Neural progenitor cell (in vitro differentiated cells): ENCODE measurements around the gene FAM118B. TPM values are rescaled to one million over a fixed set of nuclear protein-coding genes. Genes with fewer than 3 reads are reported as not detected.
A peak's percentile ranks its signal among the peaks of the same experiment; 100 is the strongest.

Experiments
- DNase-seq: peaks from one replicate; pipeline ENCODE4 v3.0.0-alpha.2; 2016; ENCODE audit warnings: low spot score
- H2AFZ ChIP-seq: fragments of 200-600 bp; sonication (generic); replicated peaks from 2 replicates; pipeline ENCODE4 v1.6.1; 2016; ENCODE audit warnings: antibody characterized with exemption
- H3F3A ChIP-seq: fragments of 200-600 bp; sonication (generic); 2 replicates; pipeline ENCODE4 v1.6.1; 2016; ENCODE audit warnings: antibody characterized with exemption, low read depth
- H3K27ac ChIP-seq: fragments of 200-600 bp; sonication (generic); 2 replicates; pipeline ENCODE4 v1.5.1; 2016; ENCODE audit warnings: mild to moderate bottlenecking
- H3K27me3 ChIP-seq: fragments of 200-600 bp; sonication (generic); 2 replicates; pipeline ENCODE4 v1.6.1; 2016; ENCODE audit warnings: mild to moderate bottlenecking, moderate library complexity
- H3K36me3 ChIP-seq: fragments of 200-600 bp; sonication (generic); 2 replicates; pipeline ENCODE4 v1.5.1; 2016
- H3K4me1 ChIP-seq: fragments of 200-600 bp; sonication (generic); 2 replicates; pipeline ENCODE4 v1.6.1; 2016; ENCODE audit warnings: mixed run types
- H3K4me2 ChIP-seq: fragments of 200-600 bp; sonication (generic); 2 replicates; pipeline ENCODE4 v1.6.1; 2016
- H3K4me3 ChIP-seq: fragments of 200-600 bp; sonication (generic); 2 replicates; pipeline ENCODE4 v1.5.1; 2016
- H3K79me2 ChIP-seq: fragments of 200-600 bp; sonication (generic); 2 replicates; pipeline ENCODE4 v1.6.1; 2016; ENCODE audit warnings: low read depth
- H3K9ac ChIP-seq: fragments of 200-600 bp; sonication (generic); 2 replicates; pipeline ENCODE4 v1.6.1; 2016
- H3K9me3 ChIP-seq: fragments of 200-600 bp; sonication (generic); 2 replicates; pipeline ENCODE4 v1.5.1; 2016; ENCODE audit warnings: low read depth
- H4K20me1 ChIP-seq: fragments of 200-600 bp; sonication (generic); 2 replicates; pipeline ENCODE4 v1.6.1; 2016; ENCODE audit warnings: low read depth
- H3K27ac Mint-ChIP-seq: 3 replicates; pipeline ENCODE4 v1.8.0; 2021; ENCODE audit warnings: mixed read lengths
- H3K27me3 Mint-ChIP-seq: 2 replicates; pipeline ENCODE4 v1.8.0; 2022; ENCODE audit warnings: low read depth, mild to moderate bottlenecking, inconsistent platforms, moderate library complexity, mixed read lengths; ENCODE audit not compliant: insufficient read depth
- H3K36me3 Mint-ChIP-seq: 3 replicates; pipeline ENCODE4 v1.8.0; 2021; ENCODE audit warnings: mixed read lengths
- H3K4me1 Mint-ChIP-seq: 3 replicates; pipeline ENCODE4 v1.8.0; 2021; ENCODE audit warnings: mixed read lengths
- H3K4me3 Mint-ChIP-seq: 3 replicates; pipeline ENCODE4 v1.8.0; 2021; ENCODE audit warnings: mild to moderate bottlenecking, moderate library complexity, mixed read lengths
- H3K9me3 Mint-ChIP-seq: 3 replicates; pipeline ENCODE4 v1.8.0; 2020; ENCODE audit warnings: mixed read lengths
- EZH2 ChIP-seq: fragments of 200-600 bp; sonication (generic); IDR thresholded peaks from 2 replicates; pipeline ENCODE4 v1.6.1; 2017; ENCODE audit warnings: antibody characterized with exemption, mild to moderate bottlenecking, moderate library complexity
- EZH2phosphoT487 ChIP-seq: fragments of 200-600 bp; sonication (generic); IDR thresholded peaks from 2 replicates; pipeline ENCODE4 v1.6.1; 2017; ENCODE audit warnings: antibody characterized with exemption
- total RNA-seq: library from RNA; depleted of rRNA; stranded (reverse); fragments of >200 nt; gene quantifications from 2 replicates; pipeline ENCODE4 v1.2.3, GENCODE V29; 2015; ENCODE audit warnings: low replicate concordance
- TF ChIP-seq, protein P1 (sequence below): fragments of 200-600 bp; sonication (generic); IDR thresholded peaks from 2 replicates; pipeline ENCODE4 v1.5.1; 2017; ENCODE audit warnings: antibody characterized with exemption, mild to moderate bottlenecking

Gene FAM118B
- 42.4 and 43.2 TPM in 2 replicates for total RNA-seq

DNA sequence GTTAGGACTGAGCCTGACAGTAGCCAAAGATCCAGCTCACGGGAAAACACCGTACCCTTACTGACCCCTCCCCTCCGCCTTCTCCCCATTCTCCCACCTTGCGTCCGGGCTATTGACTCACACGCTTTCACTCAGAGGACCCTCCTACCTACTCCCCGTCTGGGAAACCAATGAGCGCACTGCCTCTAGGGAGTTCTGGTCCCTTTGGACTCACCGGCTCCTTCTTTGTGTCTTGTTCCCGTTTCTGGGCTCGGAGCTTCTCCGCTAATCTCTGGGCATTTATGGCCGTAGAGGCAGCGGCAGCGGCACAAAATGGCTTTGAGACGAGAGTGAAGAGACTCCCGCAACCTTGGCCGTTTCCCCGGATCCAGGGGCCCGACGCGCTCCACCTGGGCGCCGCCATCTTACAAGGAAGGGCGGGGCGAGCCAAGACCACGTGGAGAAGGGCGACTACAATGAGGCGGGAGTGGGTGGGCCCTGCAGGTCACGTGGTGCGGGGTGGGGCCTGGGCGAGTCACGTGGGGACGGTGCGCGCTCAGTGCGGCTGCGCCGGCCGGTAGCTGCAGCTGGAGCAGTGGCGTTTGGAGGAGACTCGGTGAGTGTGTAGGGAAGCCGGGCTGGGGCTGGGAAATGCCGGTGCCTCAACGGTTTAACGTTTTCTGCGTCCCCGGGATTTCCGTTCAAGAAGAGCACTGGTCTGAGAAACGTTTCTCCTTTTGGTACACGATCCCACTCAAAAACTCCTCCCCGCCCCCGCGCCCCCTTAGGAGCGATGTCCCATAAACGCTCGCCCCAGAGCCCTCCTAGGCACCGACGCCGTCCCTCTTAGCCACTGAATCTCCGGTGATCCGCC lies at the start of gene FAM118B, which contains the start of gene RPUSD4:
Gene FAM118B (plus strand): TSS at position 547 of the 853 bp plus-strand sequence. CDS start 23,220 bp downstream, outside the sequence.
Gene RPUSD4 (minus strand): TSS at position 415 of the 853 bp plus-strand sequence. CDS start 12 bp downstream, at position 403.
- no peaks in the 10 kb centered on the region for H3K9me3 Mint-ChIP-seq
- peaks cover 8% of the 10 kb centered on the region for H3K36me3 Mint-ChIP-seq
- H2AFZ ChIP-seq: peak within 1 kb of the TSS; percentile 97
- peak within 1 kb of the TSS; percentile 87 for H3K27ac Mint-ChIP-seq
- H3K79me2 ChIP-seq: peaks cover 68% of the 10 kb centered on the region
- peak within 1 kb of the TSS; percentile 91 for H3K4me3 Mint-ChIP-seq
- H3K4me2 ChIP-seq: peak within 1 kb of the TSS; percentile 91
- DNase-seq: peak; percentile 99
- H4K20me1 ChIP-seq: peaks cover 16% of the 10 kb centered on the region
- no peaks in the 10 kb centered on the region for H3K27me3 ChIP-seq
- peaks cover 7% of the 10 kb centered on the region for H3K36me3 ChIP-seq
- peaks cover 24% of the 10 kb centered on the region for H3K4me1 Mint-ChIP-seq
- H3K27me3 Mint-ChIP-seq: no peaks in the 10 kb centered on the region
- TF ChIP-seq, protein P1, sequence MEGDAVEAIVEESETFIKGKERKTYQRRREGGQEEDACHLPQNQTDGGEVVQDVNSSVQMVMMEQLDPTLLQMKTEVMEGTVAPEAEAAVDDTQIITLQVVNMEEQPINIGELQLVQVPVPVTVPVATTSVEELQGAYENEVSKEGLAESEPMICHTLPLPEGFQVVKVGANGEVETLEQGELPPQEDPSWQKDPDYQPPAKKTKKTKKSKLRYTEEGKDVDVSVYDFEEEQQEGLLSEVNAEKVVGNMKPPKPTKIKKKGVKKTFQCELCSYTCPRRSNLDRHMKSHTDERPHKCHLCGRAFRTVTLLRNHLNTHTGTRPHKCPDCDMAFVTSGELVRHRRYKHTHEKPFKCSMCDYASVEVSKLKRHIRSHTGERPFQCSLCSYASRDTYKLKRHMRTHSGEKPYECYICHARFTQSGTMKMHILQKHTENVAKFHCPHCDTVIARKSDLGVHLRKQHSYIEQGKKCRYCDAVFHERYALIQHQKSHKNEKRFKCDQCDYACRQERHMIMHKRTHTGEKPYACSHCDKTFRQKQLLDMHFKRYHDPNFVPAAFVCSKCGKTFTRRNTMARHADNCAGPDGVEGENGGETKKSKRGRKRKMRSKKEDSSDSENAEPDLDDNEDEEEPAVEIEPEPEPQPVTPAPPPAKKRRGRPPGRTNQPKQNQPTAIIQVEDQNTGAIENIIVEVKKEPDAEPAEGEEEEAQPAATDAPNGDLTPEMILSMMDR: no peak
- TF ChIP-seq EZH2: no peak
- TF ChIP-seq EZH2phosphoT487: no peak
- H3K27ac ChIP-seq: peak within 1 kb of the TSS; percentile 84
- no peaks in the 10 kb centered on the region for H3K9me3 ChIP-seq
- peak within 1 kb of the TSS; percentile 94 for H3K4me3 ChIP-seq
- H3K4me1 ChIP-seq: peaks cover 13% of the 10 kb centered on the region
- peak within 1 kb of the TSS; percentile 79 for H3K9ac ChIP-seq
- peaks cover 20% of the 10 kb centered on the region for H3F3A ChIP-seq

DNA sequence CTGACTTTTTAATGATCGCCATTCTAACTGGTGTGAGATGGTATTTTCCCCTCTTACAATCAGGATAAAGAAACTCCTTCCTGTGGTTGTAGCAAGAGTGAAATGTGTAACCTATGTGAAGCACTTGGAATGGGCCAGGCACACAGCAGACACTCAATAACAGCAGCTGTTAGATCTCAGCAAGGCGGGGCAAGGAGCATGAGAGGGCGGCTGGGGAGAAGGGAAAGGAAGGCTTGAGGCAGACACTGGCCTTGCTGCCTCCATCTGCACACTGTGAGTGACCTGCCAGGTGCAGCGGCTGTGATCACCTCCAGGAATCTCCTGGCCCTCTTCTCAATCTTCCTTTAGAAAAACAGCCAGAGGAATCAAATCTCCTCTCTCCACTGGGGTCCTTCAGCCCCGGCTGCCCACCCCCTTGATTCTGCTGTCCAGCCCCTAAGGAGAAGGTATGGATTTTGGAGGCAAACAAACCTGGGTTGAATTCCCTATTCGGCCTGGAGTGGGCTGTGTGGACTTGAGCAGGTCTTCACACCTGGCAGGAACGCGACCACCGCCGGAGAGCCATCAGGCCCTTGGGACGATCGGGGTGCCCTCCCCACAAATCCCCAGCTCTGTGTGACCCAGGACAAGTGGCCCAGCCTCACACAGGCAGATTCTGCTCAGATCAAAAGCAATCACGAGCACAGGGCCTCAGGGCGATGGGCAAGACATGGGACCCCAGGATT lies 49.1 kb upstream of the FAM118B start:
- Histone ChIP-seq H3K4me1 (peaks cover 76% of the 10 kb centered on the region), H3K36me3 (no peaks in the 10 kb centered on the region), H3K4me3 (no peak overlapping the region), H3F3A (peaks cover 64% of the 10 kb centered on the region), H3K4me2 (peak overlapping the region; percentile 74), H3K79me2 (no peaks in the 10 kb centered on the region), H4K20me1 (peaks cover 9% of the 10 kb centered on the region), H3K9ac (no peak overlapping the region), H2AFZ (no peak overlapping the region), H3K9me3 (no peaks in the 10 kb centered on the region), H3K27me3 (no peaks in the 10 kb centered on the region), H3K27ac (no peak overlapping the region)
- Mint-ChIP-seq H3K4me1 (peaks cover 51% of the 10 kb centered on the region), H3K36me3 (no peaks in the 10 kb centered on the region), H3K9me3 (peaks cover 2% of the 10 kb centered on the region), H3K27me3 (peaks cover 2% of the 10 kb centered on the region), H3K4me3 (peak overlapping the region; percentile 53), H3K27ac (peak overlapping the region; percentile 93)
- DNase-seq: no peak
- no peak for TF ChIP-seq EZH2phosphoT487
- TF ChIP-seq, protein P1: no peak
- TF ChIP-seq EZH2: no peak

DNA sequence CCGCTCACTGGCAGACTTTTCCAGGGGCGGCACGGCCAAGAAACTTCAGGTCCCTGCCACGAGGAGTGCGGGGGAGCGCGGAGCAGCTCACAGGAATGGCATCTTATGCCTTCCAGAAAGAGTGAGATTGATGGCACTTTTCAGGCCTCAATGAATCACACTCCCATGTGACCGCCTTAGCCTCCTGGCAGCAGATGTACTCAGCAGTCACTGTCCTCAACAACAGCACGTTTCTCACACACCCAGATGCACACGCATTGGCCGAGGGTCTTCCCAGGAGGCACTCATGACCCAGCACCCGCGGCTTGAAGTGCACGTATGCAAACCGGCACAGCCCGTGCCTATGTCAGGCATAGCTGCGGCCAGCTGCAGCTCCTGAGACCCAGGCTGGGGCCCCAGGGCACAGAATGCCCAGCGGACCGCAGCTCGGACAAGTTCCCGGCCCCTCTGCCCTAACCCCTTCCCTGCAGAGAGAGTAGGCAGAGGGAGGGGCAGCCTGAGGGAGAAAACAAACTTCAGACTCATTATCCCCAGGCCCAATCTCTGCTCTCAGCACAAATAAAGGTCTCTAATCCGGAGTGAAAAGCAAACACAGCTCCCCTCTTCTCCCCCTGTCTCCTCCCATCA lies 48.4 kb upstream of the FAM118B start:
- Histone ChIP-seq H3K4me1 (peaks cover 68% of the 10 kb centered on the region), H3F3A (peaks cover 57% of the 10 kb centered on the region), H3K36me3 (no peaks in the 10 kb centered on the region), H3K9ac (no peak overlapping the region), H3K27ac (peak overlapping the region; percentile 73), H3K4me2 (peak overlapping the region; percentile 74), H2AFZ (peak overlapping the region; percentile 55), H4K20me1 (peaks cover 4% of the 10 kb centered on the region), H3K9me3 (no peaks in the 10 kb centered on the region), H3K27me3 (no peaks in the 10 kb centered on the region), H3K4me3 (peak overlapping the region; percentile 36), H3K79me2 (no peaks in the 10 kb centered on the region)
- peaks cover 53% of the 10 kb centered on the region for H3K4me1 Mint-ChIP-seq
- peaks cover 3% of the 10 kb centered on the region for H3K27me3 Mint-ChIP-seq
- peak overlapping the region; percentile 93 for H3K27ac Mint-ChIP-seq
- TF ChIP-seq, protein P1: no peak
- TF ChIP-seq EZH2 (no peak), EZH2phosphoT487 (no peak)
- peak; percentile 83 for DNase-seq
- H3K36me3 Mint-ChIP-seq: no peaks in the 10 kb centered on the region
- peak overlapping the region; percentile 69 for H3K4me3 Mint-ChIP-seq
- peaks cover 2% of the 10 kb centered on the region for H3K9me3 Mint-ChIP-seq
